GM21786 (cell line): Measurements from ENCODE around the gene C2CD2.
"Not testable (repeated sequence)": the region's sequence is repeated elsewhere in the genome, so short reads cannot be mapped to it uniquely, and the experiment has no call there.

Experiments
- ATAC-seq: cut with Tn5 transposase; IDR thresholded peaks from one replicate; pipeline ENCODE4 v1.9.1; 2021; ENCODE audit not compliant: unreplicated experiment

Gene C2CD2

GRCh38 chr21:41958886-41959563, 5.2 kb upstream of the C2CD2 start:
- no peak for ATAC-seq

- no peak for ATAC-seq
These were observed 4.4 kb upstream of the C2CD2 start for GRCh38 chr21:41957991-41958766.

- no peak for ATAC-seq
These were observed 3.3 kb upstream of the C2CD2 start for GRCh38 chr21:41956926-41957729.

GRCh38 chr21:41955516-41955915, 1.7 kb upstream of the C2CD2 start:
- ATAC-seq: no peak

- no peak for ATAC-seq
These were observed 1.1 kb upstream of the C2CD2 start for GRCh38 chr21:41954654-41955499.

GRCh38 chr21:41953249-41953830, 478 bp downstream of the C2CD2 start:
- ATAC-seq: no peak

- no peak for ATAC-seq
These were observed 1.1 kb downstream of the C2CD2 start for GRCh38 chr21:41952568-41953248.

GRCh38 chr21:41951876-41952567, 1.8 kb downstream of the C2CD2 start:
- no peak for ATAC-seq

GRCh38 chr21:41950941-41951351, 2.9 kb downstream of the C2CD2 start:
- ATAC-seq: no peak

- not testable (repeated sequence) for ATAC-seq
These were observed 4.2 kb downstream of the C2CD2 start for GRCh38 chr21:41949631-41950030.

GRCh38 chr21:41948901-41949300, 4.9 kb downstream of the C2CD2 start:
- no peak for ATAC-seq

- no peak for ATAC-seq
These were observed 5.5 kb downstream of the C2CD2 start for GRCh38 chr21:41948078-41948895.

GRCh38 chr21:41945982-41946381, 7.8 kb downstream of the C2CD2 start:
- ATAC-seq: no peak

- ATAC-seq: no peak
These were observed 10.0 kb downstream of the C2CD2 start for GRCh38 chr21:41943851-41944250.

GRCh38 chr21:41942457-41942856, 11.4 kb downstream of the C2CD2 start:
- ATAC-seq: no peak

- ATAC-seq: no peak
These were observed 11.9 kb downstream of the C2CD2 start for GRCh38 chr21:41941941-41942340.

- no peak for ATAC-seq
These were observed 13.4 kb downstream of the C2CD2 start for GRCh38 chr21:41940431-41940830.

- ATAC-seq: no peak
These were observed 14.4 kb downstream of the C2CD2 start for GRCh38 chr21:41939391-41939790.
